ENCODE measurements around the gene SGTA.
A peak's percentile ranks its signal among the peaks of the same experiment; 100 is the strongest.

SGTA gene

DNA sequence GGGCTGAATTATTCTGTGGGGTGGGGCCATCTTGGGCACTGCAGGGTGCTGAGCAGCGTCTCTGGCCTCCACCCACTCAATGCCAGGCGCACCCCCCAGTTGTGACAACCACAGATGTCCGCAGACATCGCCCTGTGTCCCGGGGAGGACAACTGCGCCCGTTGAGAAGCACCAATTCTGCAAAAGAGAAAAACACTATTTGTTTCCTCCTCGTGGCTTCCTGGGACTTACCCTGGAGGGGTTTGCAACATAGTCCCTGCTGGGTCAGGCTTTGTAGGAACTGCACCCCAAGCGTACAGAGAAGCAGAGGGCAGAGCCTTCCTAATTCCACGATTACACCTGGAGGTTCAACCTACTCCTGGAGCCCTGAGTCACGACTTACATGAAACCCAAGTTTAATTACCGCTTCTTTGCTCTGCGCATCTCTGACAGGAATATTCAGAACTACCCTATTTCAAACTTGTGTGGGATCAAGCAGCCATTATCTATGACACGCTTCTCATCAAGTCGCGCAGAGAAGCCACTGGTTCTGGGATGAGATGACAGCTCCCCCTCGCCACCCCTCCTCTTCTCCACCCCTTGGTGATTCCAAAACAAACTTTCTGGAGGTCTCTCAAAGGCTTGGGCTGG lies 32.1 kb downstream of the SGTA start:
- peaks cover 21% of the 10 kb centered on the region for H3K36me3 ChIP-seq (replicated peaks)
- no peak overlapping the region for H3K4me3 ChIP-seq
- no peaks in the 10 kb centered on the region for H3K9me3 ChIP-seq
- DNase-seq (ENCODE audit: low spot score in 2 of 2), result no peak
- no peaks in the 10 kb centered on the region for H3K27me3 ChIP-seq (ENCODE audit: low read depth)
- no peaks in the 10 kb centered on the region for H3K4me1 ChIP-seq
- in situ Hi-C loops (cut with MboI; ENCODE audit: low sequenced_read_pairs), result no loop called here

- Histone ChIP-seq H3K4me3 (no peak overlapping the region), H3K4me1 (no peaks in the 10 kb centered on the region), H3K9me3 (no peaks in the 10 kb centered on the region), H3K27me3 (ENCODE audit: low read depth) (no peaks in the 10 kb centered on the region), H3K36me3 (replicated peaks) (no peaks in the 10 kb centered on the region)
- DNase-seq (ENCODE audit: low spot score in 2 of 2), result no peak
- in situ Hi-C loops (cut with MboI; ENCODE audit: low sequenced_read_pairs), result loop anchor here (5.0 kb wide), 1 partner anchor 100 kb away; no protein-coding TSS in a partner anchor
These were observed 35.7 kb downstream of the SGTA start for GRCh38 chr19:2747349-2747748.

DNA sequence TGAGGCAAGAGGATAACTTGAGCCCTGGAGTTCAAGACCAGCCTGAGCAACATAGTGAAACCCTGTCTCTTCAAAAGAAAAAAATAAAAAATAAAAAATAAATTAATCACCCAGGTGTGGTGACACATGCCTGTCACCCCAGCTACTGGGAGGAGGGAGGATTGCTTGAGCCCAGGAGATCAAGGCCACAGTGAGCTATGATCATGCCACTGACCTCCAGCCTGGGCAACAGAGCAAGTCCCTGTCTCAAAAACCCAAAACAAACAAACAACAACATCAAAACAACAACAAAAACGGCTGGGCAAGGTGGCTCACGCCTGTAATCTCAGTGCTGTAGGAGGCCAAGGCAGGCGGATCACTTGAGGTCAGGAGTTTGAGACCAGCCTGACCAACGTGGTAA lies 39.0 kb downstream of the SGTA start:
- in situ Hi-C loops (cut with MboI; ENCODE audit: low sequenced_read_pairs), result no loop called here
- H3K4me1 ChIP-seq, result no peaks in the 10 kb centered on the region
- no peak for DNase-seq (ENCODE audit: low spot score in 2 of 2)

GRCh38 chr19:2743099-2743498 lies 40.0 kb downstream of the SGTA start:
- no peaks in the 10 kb centered on the region for H3K9me3 ChIP-seq
- in situ Hi-C loops (cut with MboI; ENCODE audit: low sequenced_read_pairs), result no loop called here
- no peaks in the 10 kb centered on the region for H3K27me3 ChIP-seq (ENCODE audit: low read depth)
- DNase-seq (ENCODE audit: low spot score in 2 of 2), result no peak
- H3K4me1 ChIP-seq, result no peaks in the 10 kb centered on the region
- no peaks in the 10 kb centered on the region for H3K36me3 ChIP-seq (replicated peaks)
- no peak overlapping the region for H3K4me3 ChIP-seq

More for the DNA sequence above, 39.0 kb downstream of the SGTA start:
- H3K36me3 ChIP-seq (replicated peaks), result no peaks in the 10 kb centered on the region
- no peaks in the 10 kb centered on the region for H3K27me3 ChIP-seq (ENCODE audit: low read depth)
- H3K4me3 ChIP-seq, result no peak overlapping the region
- no peaks in the 10 kb centered on the region for H3K9me3 ChIP-seq

GRCh38 chr19:2740314-2740656 lies 42.8 kb downstream of the SGTA start:
- Histone ChIP-seq H3K4me3 (peak overlapping the region; percentile 65; the same call in 1 of the 2 replicates), H3K4me1 (no peaks in the 10 kb centered on the region), H3K9me3 (no peaks in the 10 kb centered on the region), H3K27me3 (ENCODE audit: low read depth) (no peaks in the 10 kb centered on the region), H3K36me3 (replicated peaks) (peaks cover 11% of the 10 kb centered on the region)
- no peak for DNase-seq (ENCODE audit: low spot score in 2 of 2)
- in situ Hi-C loops (cut with MboI; ENCODE audit: low sequenced_read_pairs), result no loop called here

GRCh38 chr19:2739602-2740313 lies 43.3 kb downstream of the SGTA start, which contains the start of gene SLC39A3:
SLC39A3 (minus strand) TSS chr19:2740017; CDS start chr19:2737257, 2,760 bp downstream.
- no peaks in the 10 kb centered on the region for H3K27me3 ChIP-seq (ENCODE audit: low read depth)
- no peaks in the 10 kb centered on the region for H3K9me3 ChIP-seq
- in situ Hi-C loops (cut with MboI; ENCODE audit: low sequenced_read_pairs), result no loop called here
- H3K4me3 ChIP-seq, result peak within 1 kb of the TSS; percentile 65
- H3K4me1 ChIP-seq, result no peaks in the 10 kb centered on the region
- H3K36me3 ChIP-seq (replicated peaks), result peaks cover 11% of the 10 kb centered on the region
- DNase-seq (ENCODE audit: low spot score in 2 of 2), result peak; percentile 92 to 100

GRCh38 chr19:2736550-2737190 lies 46.4 kb downstream of the SGTA start:
- Histone ChIP-seq H3K9me3 (no peaks in the 10 kb centered on the region), H3K27me3 (ENCODE audit: low read depth) (no peaks in the 10 kb centered on the region), H3K4me1 (no peaks in the 10 kb centered on the region), H3K4me3 (no peak overlapping the region), H3K36me3 (replicated peaks) (peaks cover 11% of the 10 kb centered on the region)
- in situ Hi-C loops (cut with MboI; ENCODE audit: low sequenced_read_pairs), result no loop called here
- DNase-seq (ENCODE audit: low spot score in 2 of 2), result no peak

DNA sequence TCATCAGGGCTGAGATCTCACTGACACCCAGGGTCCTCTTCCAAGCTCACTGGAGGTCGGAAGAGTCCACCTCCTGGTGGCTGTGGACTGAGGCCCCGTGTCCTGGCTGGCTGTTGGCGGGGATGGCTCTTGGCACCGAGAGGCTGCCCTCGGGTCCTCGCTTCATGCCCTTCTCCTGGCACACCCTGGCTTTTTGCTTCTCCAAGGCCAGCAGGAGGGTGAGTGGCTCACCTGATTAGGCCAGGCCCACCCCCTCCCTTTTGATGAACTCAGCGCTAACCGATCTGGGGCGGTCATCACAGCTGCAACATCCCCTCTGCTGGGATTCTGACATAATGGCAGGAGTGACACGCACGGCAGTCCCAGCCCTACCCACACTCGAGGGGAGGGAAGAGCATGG lies 47.7 kb downstream of the SGTA start:
- no peaks in the 10 kb centered on the region for H3K27me3 ChIP-seq (ENCODE audit: low read depth)
- peaks cover 11% of the 10 kb centered on the region for H3K36me3 ChIP-seq (replicated peaks)
- no peaks in the 10 kb centered on the region for H3K9me3 ChIP-seq
- no peak for DNase-seq (ENCODE audit: low spot score in 2 of 2)
- in situ Hi-C loops (cut with MboI; ENCODE audit: low sequenced_read_pairs), result no loop called here
- H3K4me1 ChIP-seq, result no peaks in the 10 kb centered on the region
- H3K4me3 ChIP-seq, result no peak overlapping the region

- H3K4me1 ChIP-seq, result no peaks in the 10 kb centered on the region
- H3K36me3 ChIP-seq (replicated peaks), result peaks cover 11% of the 10 kb centered on the region
- no peaks in the 10 kb centered on the region for H3K27me3 ChIP-seq (ENCODE audit: low read depth)
- no peaks in the 10 kb centered on the region for H3K9me3 ChIP-seq
- in situ Hi-C loops (cut with MboI; ENCODE audit: low sequenced_read_pairs), result no loop called here
- H3K4me3 ChIP-seq, result no peak overlapping the region
- DNase-seq (ENCODE audit: low spot score in 2 of 2), result no peak
These were observed 48.3 kb downstream of the SGTA start for GRCh38 chr19:2734589-2735288.

DNA sequence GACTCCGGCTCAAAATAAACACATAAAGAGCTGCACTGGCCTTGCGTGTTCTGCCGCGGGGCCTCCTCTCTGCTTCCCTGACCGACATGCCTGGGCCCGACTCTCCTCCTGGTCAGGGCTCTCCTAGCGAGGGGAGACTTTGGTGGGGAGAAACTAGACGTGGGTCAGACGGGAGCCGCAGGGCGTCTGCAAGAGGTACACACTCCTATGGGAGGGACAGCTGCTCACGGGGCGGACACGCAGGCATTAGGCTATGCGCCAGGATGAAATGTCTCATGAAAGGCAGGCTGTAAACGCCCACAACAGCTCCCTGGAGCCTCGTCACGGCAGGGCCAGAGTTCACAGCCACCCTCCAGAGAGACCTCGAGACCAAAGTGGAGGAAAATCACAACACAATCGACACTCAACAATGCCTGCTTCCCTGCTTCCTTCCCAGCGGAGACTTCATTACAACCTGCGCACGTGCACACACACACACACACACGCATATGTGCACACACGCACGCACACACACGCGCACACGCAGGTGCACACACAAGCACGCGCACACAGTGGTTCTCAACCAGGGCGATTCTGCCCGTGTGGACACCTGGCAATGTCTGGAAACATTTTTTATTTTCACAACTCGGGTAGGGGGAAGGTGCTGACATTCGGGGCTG lies 49.0 kb downstream of the SGTA start:
- Histone ChIP-seq H3K27me3 (ENCODE audit: low read depth) (no peaks in the 10 kb centered on the region), H3K36me3 (replicated peaks) (peaks cover 11% of the 10 kb centered on the region), H3K9me3 (no peaks in the 10 kb centered on the region), H3K4me1 (no peaks in the 10 kb centered on the region), H3K4me3 (no peak overlapping the region)
- in situ Hi-C loops (cut with MboI; ENCODE audit: low sequenced_read_pairs), result no loop called here
- DNase-seq (ENCODE audit: low spot score in 2 of 2), result no peak

- Histone ChIP-seq H3K4me1 (no peaks in the 10 kb centered on the region), H3K27me3 (ENCODE audit: low read depth) (no peaks in the 10 kb centered on the region), H3K4me3 (no peak overlapping the region), H3K36me3 (replicated peaks) (peaks cover 11% of the 10 kb centered on the region), H3K9me3 (no peaks in the 10 kb centered on the region)
- in situ Hi-C loops (cut with MboI; ENCODE audit: low sequenced_read_pairs), result no loop called here
- DNase-seq (ENCODE audit: low spot score in 2 of 2), result no peak
These were observed 50.2 kb downstream of the SGTA start for GRCh38 chr19:2732883-2733282.

- H3K4me3 ChIP-seq, result no peak overlapping the region
- no peaks in the 10 kb centered on the region for H3K27me3 ChIP-seq (ENCODE audit: low read depth)
- peaks cover 11% of the 10 kb centered on the region for H3K36me3 ChIP-seq (replicated peaks)
- in situ Hi-C loops (cut with MboI; ENCODE audit: low sequenced_read_pairs), result no loop called here
- DNase-seq (ENCODE audit: low spot score in 2 of 2), result no peak
- H3K9me3 ChIP-seq, result no peaks in the 10 kb centered on the region
- H3K4me1 ChIP-seq, result no peaks in the 10 kb centered on the region
These were observed 50.8 kb downstream of the SGTA start for GRCh38 chr19:2732157-2732725.

Measured in HAP-1 (cell line).